Activated CD4-positive, alpha-beta T cell treated with anti-CD3 and anti-CD28 coated beads, Interleukin-2, Interleukin-4, amounts not matched to agents 100 ng/mL and 50 ng/mL, durations not matched to agents 16 hours and 8 hours (primary cell): Measurements from ENCODE around the gene ASTN2.

Experiments used
- DNase-seq: peaks from one replicate; pipeline ENCODE4 v3.0.0-alpha.2; 2020; ENCODE audit warnings: low spot score

Gene ASTN2

GRCh38 chr9:117359910-117360309 is 54.9 kb downstream of the ASTN2 start:
- no peak for DNase-seq

DNA sequence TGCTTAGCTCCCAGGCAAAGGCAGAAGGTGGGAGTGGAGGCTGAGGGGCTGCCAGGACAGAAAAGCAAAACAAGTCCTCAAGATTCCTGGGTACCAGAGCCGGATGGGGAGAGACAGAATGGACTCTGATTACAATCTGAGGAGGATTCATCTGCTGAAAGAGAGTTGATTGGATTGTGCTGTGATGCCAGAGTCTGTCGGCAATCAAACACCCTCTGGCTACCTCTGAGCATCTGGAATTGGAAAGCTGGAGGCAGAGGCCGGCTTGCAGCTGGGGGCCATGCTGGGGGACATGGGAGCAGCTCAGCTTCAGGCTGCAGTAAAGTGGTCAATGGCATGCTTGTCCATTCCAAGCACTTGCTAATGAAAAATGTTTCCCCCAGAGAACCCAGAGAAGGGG is 59.3 kb downstream of the ASTN2 start:
- no peak for DNase-seq

GRCh38 chr9:117354997-117355396 is 59.9 kb downstream of the ASTN2 start:
- no peak for DNase-seq

DNA sequence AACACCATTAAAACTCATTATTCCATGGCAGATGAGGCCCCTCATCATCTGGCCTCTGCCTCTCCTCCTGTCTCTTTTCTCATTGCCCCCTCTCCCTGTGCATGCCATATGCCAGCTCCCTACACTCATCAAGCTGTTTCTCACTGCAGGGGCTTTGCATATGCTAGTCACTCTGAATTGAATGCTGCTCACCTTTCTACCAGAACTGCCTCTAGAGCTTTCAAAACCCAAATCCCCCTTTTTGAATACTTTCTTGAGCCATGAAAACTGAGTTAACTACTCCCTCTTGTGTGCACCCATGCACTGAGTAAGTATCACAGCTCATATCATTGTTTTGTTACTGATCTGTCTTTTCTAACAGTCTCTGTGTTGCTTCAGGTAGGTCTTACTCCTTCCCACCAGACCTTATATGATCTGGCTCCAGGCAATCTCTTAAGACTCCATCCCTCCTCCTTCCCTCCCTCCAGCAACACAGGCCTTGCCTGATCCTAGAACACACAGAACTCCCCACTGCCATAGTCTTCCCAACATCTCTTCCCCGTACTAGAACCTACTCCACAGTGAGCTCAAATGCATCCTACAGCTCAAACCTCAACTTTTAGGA is 60.5 kb downstream of the ASTN2 start:
- DNase-seq, result no peak

DNA sequence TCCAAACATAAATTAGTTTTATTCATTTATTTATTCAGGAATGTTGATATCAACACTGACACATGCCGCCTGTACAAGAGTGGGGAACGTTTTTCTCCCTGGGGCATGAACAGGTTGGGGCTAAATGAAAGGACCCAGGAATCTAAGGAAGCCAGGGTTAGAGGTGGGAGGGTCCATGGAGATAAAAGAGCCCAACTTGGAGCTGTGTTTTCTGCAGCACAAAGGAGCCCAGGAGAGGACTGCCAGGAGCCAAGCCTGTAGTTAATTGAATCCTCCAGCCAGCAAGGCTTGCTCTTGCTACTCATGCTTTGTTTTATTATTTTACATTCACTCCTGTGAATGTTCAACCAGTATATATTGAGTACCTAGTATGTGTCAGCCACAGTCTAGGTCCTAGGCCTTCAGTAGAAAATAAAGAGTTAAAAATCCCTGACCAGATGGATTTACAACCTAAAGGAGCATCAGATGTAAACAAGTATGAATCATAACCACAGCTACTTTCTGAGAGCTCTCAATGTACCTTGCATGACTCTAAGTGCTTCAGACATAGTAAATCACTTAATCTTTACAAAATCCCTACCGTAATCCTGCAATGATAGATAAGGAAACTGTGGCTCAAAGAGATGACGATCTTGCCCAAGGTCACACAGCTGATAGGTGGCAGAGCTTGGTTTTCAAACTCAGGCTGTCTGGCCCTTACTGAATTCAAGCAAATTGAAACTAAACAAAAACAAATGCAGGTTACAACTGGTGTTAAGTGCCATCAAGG is 69.8 kb downstream of the ASTN2 start:
- DNase-seq, result no peak

GRCh38 chr9:117343427-117343826 is 71.4 kb downstream of the ASTN2 start:
- DNase-seq, result no peak

- DNase-seq, result no peak
These were observed 73.7 kb downstream of the ASTN2 start for GRCh38 chr9:117341151-117341550.

DNA sequence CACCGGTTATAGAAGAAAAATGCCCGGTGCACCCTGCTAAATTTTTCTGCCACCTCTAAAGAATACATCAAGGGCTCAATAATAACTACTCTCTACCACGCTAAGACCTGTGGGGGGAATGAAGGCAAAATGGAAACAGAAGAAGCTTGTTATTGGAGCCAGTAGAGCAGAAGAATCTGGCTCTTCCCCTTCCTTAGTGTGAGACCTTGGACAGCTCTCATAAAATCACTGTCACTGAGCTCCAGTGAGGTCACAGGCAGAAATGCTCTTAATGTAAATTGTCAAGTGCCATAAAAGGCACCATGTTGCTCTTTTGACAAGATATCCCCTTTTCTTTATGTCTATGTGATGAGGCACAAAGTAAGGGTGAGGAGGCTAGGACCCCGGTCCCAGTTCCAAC is 74.4 kb downstream of the ASTN2 start:
- DNase-seq, result no peak

GRCh38 chr9:117335837-117336433 is 78.9 kb downstream of the ASTN2 start:
- no peak for DNase-seq

- DNase-seq, result no peak
These were observed 80.8 kb downstream of the ASTN2 start for GRCh38 chr9:117334101-117334500.

DNA sequence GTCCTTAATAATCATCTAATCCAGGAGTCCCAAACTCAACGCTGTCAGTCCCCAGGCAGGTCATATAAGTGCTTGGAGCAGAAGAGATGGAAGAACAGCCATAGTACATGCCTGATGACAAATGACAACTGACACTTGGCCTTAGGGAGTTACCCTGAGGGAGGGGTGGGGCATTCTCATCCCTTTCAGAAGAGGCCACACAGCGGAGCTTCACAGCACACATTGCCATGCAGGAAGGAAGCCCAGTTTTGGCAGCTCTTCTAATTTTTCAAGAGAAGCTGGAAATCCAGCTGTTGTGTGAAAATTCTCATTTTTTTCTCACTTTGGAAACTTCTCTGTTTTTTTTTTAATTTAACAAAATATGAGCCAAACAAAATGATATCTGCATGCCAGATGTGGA is 89.0 kb downstream of the ASTN2 start:
- DNase-seq, result no peak

DNA sequence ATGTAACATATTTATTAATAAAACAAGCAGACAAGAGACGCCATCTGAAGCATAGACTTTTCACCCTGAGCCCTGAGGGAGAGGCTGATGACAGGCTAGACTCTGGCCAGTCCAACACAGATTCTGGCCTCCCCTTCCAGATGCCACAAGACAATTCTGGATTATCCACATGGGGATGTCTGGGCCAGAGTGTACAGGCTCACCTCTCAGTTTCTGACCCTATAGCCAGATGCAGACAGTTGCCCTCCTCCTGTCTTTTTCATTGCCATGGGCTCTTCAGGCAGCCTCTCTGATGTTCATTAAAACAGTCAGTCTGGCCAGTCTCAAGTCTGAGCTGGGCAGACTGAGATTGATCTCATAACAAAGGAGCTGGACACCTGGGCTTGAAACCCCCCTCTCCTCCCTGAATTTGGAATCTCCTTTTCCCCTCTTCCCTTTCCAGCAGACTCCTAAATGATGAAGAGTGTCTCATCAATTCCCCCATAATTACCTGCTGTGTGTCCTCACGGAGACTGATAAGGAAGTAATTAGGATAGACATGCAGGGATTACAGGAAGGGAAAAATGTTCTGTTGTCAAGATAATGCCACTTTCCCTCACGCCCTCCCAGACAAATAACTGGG is 89.6 kb downstream of the ASTN2 start:
- DNase-seq, result no peak

- DNase-seq, result no peak
These were observed 91.5 kb downstream of the ASTN2 start for GRCh38 chr9:117323390-117323789.

DNA sequence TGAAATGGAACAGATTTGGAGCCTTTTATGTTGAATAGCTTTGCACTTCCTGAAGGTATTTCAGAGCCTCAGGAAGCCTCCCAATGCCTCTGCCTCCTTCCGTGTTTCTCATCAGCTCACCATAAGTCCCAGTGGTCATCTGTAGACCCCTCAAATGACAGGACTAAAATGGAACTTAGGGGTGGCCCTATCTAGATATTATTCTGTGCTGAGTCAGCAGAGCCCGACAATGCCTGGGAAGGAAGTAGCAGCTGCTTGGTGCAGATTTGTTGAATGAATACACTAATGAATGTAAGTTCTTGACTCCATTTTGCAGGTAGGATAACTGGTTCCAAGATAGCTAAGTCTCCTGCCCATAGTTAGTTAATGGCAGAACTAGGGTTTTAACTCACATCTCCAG is 97.7 kb downstream of the ASTN2 start:
- no peak for DNase-seq

DNA sequence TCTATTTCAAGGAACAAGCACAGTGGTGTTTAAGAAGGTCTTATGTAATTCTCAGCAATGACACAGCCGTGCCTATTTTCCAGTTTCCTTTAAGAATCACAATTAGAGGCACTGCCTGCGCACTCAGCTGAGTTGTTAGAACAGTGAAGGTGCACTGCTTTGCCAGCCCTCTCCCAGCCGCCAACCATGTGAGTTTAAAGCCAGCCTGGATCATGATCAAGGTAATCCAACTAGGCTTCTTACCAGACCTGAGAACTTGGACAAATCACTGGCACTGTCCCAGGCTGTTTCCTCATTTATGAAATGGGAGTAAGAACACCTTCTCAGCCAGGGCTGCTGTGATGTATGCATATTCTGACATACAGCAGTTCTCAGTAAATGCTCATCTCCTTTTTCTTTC is 99.6 kb downstream of the ASTN2 start:
- no peak for DNase-seq

DNA sequence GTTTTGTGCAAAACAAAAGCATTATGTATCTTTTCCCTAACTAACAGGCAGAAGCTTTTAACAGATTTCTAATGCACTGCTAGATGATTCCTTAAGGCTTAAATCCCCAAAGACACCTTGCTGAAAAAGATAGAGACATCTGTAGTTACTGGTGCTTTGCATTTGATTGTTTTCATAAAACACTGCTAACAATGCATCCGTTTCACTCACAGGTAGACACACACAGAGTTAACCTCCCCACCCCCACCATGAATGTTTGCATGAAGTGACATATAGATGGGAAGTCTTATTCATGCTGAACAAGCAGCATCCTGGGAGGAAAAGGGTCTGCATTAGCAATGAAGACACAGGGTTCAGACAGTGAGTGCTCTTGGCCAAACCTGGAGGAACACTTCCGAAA is 100.9 kb downstream of the ASTN2 start:
- DNase-seq, result no peak

DNA sequence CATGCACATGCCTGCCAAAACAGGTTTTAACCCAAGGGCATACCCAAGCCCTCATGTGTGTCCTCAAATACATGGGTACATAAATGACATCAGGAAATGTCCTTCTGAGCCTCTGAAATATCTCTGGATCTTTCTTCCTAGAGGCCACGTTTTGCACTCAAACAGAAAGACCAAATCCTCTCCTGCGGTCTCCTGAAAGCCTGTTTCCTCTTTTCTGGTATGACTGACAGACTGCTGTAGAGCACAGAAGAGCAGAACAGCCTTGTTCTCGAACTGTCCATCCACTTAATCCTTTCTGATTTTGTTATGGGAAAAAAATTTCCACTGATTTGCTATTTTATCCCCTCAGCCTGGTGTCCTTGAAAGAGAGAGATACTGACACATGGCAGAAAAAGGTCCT is 107.2 kb downstream of the ASTN2 start:
- no peak for DNase-seq

DNA sequence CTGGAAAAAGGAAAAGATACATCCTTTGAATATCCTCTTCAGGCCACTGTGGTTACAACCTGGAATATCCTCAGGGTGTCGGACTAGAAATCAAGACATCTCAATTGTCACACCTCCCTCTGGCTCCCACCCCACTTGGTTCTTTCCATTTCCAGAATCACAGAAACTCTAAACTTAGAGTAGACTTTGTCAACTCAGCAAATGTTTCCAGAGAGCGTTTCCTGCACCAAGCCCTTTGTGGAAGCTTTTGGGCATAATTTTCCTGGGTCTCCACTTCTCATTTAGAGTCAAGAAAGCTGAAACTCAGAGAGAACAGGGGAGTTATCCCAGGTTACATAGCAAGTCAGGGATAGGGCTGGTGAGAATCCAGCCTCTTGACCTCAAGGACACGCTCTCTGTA is 108.8 kb downstream of the ASTN2 start:
- no peak for DNase-seq

- DNase-seq, result no peak
These were observed 109.4 kb downstream of the ASTN2 start for GRCh38 chr9:117305454-117305853.

DNA sequence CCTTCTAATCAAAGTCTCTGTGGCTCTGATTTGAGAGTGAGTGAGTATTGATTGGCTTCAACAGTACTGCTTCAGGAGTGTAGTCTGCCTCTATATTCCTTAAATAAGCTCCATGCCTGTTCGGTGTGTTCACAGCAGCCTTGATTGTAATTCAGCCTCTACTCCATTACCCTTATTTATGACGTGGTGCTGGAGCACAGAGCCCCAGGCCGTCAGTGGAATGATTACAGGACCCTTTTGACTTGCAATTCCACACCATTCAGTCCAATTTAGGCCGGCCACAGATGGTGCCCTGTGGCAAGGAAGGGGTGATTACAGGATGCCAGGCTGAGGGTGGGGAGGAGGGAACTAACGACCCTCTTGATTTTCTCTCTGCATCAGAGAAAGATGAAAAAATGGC is 110.3 kb downstream of the ASTN2 start:
- no peak for DNase-seq

GRCh38 chr9:117303643-117304230 is 111.1 kb downstream of the ASTN2 start:
- DNase-seq, result no peak

DNA sequence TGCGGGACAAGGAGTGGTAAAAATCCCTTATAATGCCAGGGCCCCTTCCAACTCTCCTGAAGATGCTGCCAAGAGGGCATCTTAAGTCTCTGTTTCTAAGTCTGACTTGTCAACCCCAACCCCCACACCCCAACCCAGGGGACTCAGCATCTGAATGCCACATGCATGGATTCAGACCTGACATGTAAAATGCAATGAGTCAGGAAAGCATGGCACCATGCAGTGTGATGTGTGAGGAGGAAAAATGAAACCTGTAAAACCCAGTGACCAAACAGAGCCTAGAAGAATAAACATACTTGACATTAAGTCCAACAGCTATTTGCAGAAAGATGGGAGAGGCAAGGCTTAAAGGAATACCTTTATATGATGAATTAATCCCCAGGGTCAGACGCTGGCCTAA is 112.4 kb downstream of the ASTN2 start:
- DNase-seq, result no peak
